Chondrocyte (in vitro differentiated cells): ENCODE measurements around the gene MTARC1. TPM values are rescaled to one million over a fixed set of nuclear protein-coding genes. Genes with fewer than 3 reads are reported as not detected.
A peak's percentile ranks its signal among the peaks of the same experiment; 100 is the strongest.

Experiments
- DNase-seq: peaks from one replicate; pipeline ENCODE4 v3.0.0; 2021; ENCODE audit warnings: mixed read lengths, low spot score
- H3K27ac Mint-ChIP-seq: one replicate; pipeline ENCODE4 v1.8.0; 2021; ENCODE audit warnings: mild to moderate bottlenecking, moderate library complexity, mixed read lengths; ENCODE audit not compliant: unreplicated experiment
- H3K27me3 Mint-ChIP-seq: 2 replicates; pipeline ENCODE4 v1.8.0; 2021; ENCODE audit warnings: low read depth, mixed read lengths
- H3K36me3 Mint-ChIP-seq: 2 replicates; pipeline ENCODE4 v1.8.0; 2021; ENCODE audit warnings: low read depth, mixed read lengths
- H3K4me1 Mint-ChIP-seq: 2 replicates; pipeline ENCODE4 v1.8.0; 2021; ENCODE audit warnings: low read depth, mild to moderate bottlenecking, mixed read lengths
- H3K4me3 Mint-ChIP-seq: one replicate; pipeline ENCODE4 v1.8.0; 2021; ENCODE audit warnings: mild to moderate bottlenecking, moderate library complexity, mixed read lengths; ENCODE audit not compliant: unreplicated experiment
- H3K9me3 Mint-ChIP-seq: 2 replicates; pipeline ENCODE4 v1.8.0; 2021; ENCODE audit warnings: low read depth, mixed read lengths
- total RNA-seq: library from RNA; stranded (reverse); gene quantifications from 3 replicates; pipeline ENCODE4 v1.2.1, GENCODE V29; 2021
- TF ChIP-seq, protein P1 (sequence below): fragments of 200-600 bp; sonication (generic); IDR thresholded peaks from 2 replicates; pipeline ENCODE4 v1.5.0; 2021; ENCODE audit warnings: antibody characterized with exemption, mild to moderate bottlenecking, moderate library complexity

The MTARC1 gene
- total RNA-seq, 1 donor from 2014 or later: 2.5 TPM

DNA sequence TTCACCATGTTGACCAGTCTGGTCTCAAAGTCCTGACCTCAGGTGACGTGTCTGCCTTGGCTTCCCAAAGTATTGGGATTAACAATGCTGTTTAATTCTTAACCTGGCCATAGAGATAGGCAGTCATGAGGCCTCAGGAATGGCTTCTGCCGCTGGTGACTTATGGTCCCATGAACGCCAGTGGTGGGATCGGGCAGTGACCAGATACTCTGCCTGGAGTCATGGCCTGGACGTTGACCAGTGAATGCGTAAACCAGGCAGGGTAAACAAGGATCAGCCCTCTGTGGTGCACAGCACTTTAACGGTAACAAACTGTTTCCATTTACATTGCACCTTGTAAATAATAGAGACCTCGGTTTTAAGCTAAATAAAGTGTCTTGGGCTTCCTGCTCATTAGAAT, 23.0 kb downstream of the MTARC1 start:
- Mint-ChIP-seq H3K36me3 (peaks cover 4% of the 10 kb centered on the region), H3K27me3 (no peaks in the 10 kb centered on the region), H3K27ac (no peak overlapping the region), H3K4me3 (no peak overlapping the region), H3K4me1 (peaks cover 18% of the 10 kb centered on the region), H3K9me3 (no peaks in the 10 kb centered on the region)
- TF ChIP-seq, protein P1, sequence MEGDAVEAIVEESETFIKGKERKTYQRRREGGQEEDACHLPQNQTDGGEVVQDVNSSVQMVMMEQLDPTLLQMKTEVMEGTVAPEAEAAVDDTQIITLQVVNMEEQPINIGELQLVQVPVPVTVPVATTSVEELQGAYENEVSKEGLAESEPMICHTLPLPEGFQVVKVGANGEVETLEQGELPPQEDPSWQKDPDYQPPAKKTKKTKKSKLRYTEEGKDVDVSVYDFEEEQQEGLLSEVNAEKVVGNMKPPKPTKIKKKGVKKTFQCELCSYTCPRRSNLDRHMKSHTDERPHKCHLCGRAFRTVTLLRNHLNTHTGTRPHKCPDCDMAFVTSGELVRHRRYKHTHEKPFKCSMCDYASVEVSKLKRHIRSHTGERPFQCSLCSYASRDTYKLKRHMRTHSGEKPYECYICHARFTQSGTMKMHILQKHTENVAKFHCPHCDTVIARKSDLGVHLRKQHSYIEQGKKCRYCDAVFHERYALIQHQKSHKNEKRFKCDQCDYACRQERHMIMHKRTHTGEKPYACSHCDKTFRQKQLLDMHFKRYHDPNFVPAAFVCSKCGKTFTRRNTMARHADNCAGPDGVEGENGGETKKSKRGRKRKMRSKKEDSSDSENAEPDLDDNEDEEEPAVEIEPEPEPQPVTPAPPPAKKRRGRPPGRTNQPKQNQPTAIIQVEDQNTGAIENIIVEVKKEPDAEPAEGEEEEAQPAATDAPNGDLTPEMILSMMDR: no peak
- DNase-seq: no peak

DNA sequence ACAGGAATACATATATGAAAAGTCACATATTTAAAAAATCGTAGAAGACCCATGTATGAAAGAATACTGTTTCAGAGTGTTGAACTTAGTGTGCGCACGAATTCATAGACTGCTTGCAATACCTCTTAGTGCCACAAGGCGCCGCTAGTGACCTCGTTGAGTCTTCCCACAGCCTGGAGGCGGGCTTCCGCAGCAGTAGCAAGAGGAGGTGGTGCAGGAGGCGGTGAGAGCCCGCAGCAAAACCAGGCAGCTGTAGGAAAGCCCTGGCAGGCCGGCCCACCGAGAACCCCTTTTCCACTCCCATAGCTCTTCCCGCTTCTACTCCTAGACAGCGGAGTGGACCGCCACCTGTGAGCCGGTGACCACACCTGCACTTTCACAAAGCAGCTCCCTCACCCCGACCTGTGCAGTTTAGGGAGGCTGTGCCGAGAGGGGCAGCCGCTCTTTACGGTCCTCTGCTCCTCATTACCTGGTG, 23.5 kb downstream of the MTARC1 start:
- Mint-ChIP-seq H3K27me3 (no peaks in the 10 kb centered on the region), H3K4me3 (no peak overlapping the region), H3K4me1 (peaks cover 15% of the 10 kb centered on the region), H3K36me3 (peaks cover 4% of the 10 kb centered on the region), H3K27ac (no peak overlapping the region), H3K9me3 (no peaks in the 10 kb centered on the region)
- TF ChIP-seq, protein P1: peak; percentile 84
- no peak for DNase-seq

DNA sequence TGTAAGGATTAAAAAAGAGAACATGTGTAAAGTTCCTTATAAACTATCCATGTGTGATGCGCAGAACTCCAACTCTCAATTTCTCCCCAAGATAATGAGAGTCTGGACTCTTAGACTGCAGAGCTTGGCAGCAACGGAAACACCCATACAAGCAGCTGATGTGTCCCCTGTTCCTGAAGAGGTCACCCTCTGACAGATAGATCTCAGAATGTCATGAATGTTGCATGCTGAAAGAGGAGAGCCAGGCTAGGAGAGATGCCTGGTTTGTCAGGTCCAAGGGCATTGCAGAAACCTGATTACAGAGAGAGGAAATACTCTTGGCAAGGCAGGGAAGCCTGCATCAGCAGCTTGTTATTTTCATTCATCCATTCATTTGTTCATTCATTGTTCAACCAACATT, 24.2 kb downstream of the MTARC1 start:
- DNase-seq: no peak
- no peak overlapping the region for H3K27ac Mint-ChIP-seq
- no peak overlapping the region for H3K4me3 Mint-ChIP-seq
- no peaks in the 10 kb centered on the region for H3K9me3 Mint-ChIP-seq
- peaks cover 4% of the 10 kb centered on the region for H3K36me3 Mint-ChIP-seq
- H3K4me1 Mint-ChIP-seq: peaks cover 15% of the 10 kb centered on the region
- TF ChIP-seq, protein P1: no peak
- no peaks in the 10 kb centered on the region for H3K27me3 Mint-ChIP-seq

DNA sequence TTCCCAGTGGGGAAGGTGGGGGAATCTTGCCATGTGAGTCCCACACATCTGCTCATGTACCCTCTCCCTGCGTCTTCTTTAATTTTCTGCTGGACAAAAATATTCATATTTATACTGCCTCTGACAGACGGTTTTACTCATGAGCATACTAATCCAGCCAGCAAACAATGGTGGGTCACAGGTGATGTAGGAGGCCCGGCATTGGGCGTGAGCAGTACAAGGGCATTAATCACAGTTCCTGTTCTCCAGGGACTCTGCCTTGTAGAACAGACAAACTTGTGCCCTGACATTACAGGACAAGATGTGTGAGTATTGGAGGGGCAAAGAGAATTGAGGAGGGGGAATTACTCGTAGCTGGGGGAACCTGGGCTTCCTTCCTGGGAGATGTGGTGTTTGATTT, 25.0 kb downstream of the MTARC1 start:
- H3K9me3 Mint-ChIP-seq: no peaks in the 10 kb centered on the region
- no peak overlapping the region for H3K4me3 Mint-ChIP-seq
- TF ChIP-seq, protein P1: no peak
- peaks cover 15% of the 10 kb centered on the region for H3K4me1 Mint-ChIP-seq
- peaks cover 4% of the 10 kb centered on the region for H3K36me3 Mint-ChIP-seq
- no peak for DNase-seq
- H3K27me3 Mint-ChIP-seq: no peaks in the 10 kb centered on the region
- H3K27ac Mint-ChIP-seq: no peak overlapping the region

DNA sequence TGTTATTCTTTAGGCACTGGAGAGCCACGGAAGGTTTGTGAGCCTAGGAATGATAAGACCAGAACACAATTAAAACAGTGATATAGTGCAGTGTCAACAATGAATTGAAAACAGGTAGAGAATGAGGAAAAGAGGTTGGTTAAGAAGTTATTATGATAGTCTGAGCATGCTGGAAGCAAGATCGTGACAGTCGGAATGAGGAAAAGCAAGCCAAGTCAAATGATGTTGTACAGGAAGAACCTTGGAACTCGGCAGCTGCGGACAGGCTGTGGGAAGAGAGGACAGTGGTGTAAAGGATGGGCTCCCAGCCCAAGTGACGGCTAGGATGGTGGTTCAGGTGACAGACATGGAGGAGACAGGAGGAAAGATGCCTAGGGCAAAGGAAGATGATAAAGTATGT, 25.6 kb downstream of the MTARC1 start:
- Mint-ChIP-seq H3K9me3 (no peaks in the 10 kb centered on the region), H3K4me1 (peaks cover 15% of the 10 kb centered on the region), H3K4me3 (no peak overlapping the region), H3K27me3 (no peaks in the 10 kb centered on the region), H3K27ac (no peak overlapping the region), H3K36me3 (peaks cover 4% of the 10 kb centered on the region)
- TF ChIP-seq, protein P1: no peak
- DNase-seq: no peak
